Stimulated activated CD4-positive, alpha-beta T cell treated with anti-CD3 and anti-CD28 coated beads, Interleukin-4, amount 100 ng/mL, for 1 hour (primary cell): ENCODE results near the gene TNFSF10.

ENCODE experiments used
- DNase-seq: peaks from one replicate; pipeline ENCODE4 v3.0.0-alpha.2; 2020

Gene TNFSF10

DNA sequence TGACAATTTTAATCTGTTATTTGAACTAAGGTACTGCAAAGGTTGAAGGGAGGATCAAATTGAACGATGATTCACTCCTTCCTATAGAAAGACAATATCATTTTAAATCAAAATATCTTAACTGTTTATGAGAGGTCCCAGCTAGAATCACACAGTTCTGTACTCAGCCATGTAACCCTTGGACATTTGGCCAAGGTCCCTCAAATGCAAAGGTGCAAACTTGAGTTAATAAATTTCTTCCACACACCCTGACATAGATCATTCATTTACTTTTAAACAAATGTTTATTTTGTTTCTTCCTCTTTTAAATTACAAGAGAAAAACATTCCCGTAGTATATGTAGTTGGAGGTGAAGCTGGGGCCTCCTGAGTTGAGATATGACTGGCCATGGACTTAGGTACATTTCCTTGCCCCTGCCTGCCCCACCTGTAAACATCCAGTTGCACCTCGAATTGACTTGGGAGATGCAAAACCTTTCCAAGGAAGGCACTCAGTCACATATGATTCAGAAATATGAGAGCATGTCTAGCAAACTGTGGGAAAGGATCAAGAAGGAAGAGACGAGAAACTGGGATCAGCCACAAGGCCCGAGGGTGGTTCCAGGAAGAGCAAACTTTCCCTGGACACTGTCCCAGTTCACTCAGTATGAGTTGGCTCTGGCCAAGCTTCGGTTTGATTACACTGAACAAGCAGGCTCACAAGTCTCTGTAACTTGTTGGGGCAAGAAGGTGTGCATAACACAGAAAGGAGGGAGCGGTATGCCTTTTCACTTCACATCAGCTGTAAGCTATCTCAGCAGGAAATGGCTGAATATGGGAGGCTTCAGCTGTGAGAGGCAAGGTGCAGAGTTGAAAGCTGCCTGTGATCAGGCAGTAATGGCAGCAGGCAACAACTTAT lies 6.7 kb downstream of the TNFSF10 start:
- DNase-seq = no peak

DNA sequence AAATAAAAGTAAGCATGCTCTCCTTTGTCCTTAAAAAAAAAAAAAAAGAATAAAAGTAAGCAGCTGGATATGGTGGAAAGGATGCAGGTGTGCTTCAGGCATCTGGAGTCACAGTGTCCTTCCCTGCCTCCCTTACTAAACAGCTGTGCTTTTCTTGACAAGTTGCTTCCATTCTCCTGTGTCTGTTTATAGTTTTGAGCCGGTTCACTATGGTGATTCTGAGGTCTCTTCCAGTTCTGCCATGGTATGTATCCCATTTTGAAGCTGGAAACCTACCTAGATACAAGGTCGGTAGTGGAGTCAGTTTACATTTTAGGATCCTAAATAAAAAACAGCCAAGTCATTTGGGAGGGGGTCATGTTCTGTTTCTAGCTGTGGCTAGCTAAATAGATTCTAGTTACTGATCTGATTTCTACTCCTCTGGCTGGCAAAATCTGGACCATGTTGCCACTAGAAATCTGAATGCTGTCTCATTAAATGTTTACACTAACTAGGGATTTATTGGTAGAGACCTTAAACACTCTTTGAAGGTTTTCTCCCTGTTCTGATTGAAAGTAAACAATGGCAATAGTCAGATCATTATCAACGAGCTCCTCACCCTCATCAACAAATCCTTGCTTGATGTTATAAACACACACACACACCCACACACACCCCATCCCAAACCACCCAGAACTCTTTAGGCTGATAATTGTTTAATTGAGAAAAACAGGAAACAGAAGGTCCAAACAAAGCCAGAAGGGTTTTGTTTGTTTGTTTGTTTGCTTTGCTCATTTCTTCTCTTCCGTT lies 7.9 kb downstream of the TNFSF10 start:
- no peak for DNase-seq

DNA sequence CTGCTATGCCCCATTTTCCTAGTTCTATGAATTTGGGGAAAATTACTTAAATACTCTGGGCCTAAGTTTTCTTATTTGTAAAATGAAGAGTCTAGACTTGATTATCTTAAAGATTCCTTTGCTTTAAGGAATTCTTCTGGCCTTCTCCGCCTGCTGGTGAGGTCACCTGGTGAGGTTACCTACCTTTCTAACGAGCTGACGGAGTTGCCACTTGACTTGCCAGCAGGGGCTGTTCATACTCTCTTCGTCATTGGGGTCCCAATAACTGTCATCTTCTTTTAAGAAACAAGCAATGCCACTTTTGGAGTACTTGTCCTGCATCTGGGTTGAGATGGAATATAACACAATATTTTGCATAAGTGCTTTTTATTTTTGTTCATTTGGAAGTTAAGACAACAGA lies 8.6 kb downstream of the TNFSF10 start:
- DNase-seq = no peak

DNA sequence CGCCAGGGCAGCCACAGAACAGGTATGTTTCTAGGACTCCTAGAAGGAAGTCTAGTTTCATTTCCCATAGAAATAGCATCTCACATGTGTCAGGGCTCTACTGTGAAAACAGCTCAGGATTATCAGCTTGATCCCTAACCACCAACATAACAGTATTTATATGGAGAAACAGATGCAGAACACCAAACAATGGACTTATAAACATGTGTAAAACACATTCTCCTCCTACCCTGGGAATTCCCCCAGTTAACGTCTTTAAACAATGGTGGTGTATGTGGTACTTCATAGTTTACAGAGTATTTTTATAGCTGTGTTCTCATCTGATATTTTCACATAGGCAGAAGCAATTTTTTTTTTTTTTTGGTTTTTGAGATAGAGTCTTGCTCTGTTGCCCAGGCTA lies 9.7 kb downstream of the TNFSF10 start:
- no peak for DNase-seq

DNA sequence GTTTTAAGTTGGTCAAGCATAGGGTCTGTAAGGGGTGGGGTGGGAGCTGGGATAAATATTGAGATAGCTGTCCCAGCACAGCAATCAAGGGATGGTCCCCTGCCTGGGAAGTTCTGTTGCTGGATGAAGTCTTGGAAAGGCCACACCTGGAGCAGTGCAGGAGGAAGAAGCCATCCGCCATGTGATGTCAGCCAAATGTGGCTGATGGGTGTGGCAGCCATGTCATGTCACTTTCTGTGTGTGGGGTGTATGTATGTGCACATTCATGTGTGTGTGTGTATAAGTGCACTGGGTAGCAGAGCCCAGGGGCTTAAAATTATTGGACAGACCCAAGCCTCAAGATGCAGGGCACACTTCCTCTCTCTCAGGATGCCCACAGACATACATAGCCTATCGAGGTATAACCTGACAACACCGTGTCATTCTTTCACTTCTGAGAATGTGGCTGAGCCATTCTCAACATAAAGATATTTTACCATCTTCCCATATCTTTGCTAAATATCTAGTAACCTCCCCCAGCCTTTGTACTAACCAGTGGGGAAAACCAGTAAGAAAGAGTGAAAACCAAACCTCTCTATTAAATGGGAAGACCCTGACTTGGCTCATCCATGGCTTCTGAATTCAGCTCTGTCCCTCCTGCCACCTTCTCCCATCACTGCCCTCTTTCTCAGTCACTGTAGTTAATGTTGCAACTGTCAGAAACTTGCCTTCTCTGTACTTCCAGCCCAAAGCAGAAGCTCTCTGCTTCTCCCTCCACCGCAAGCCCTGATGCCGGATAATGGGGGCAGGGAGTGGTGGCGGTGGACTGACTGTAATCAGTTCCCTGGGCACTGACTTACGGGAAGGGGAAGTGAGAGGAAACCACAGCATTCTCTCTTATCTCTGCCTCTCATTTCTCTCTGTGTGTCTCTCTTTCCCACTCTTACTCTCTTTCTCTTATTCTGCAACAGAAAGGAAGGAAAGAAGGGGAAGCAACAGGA lies 11.2 kb downstream of the TNFSF10 start:
- peak; percentile 54 for DNase-seq

DNA sequence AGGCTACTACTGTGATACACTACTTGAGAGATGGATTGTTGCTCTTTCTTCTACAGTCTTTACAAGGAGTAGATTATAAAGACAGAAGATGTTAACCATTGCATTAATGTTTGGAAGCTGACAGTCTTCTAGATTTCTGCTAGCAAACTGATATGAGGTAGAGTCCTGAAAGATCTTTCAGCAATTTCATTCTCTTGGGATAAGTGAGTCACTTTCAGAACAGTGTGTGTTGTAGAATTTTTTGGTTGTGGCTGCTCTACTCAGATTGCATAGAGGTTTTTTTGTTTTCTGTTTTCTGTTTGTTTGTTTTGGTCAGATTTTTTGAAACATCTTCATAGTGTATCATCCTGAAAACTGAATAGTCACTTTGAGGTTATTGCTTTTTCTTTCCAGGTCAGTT lies 17.1 kb downstream of the TNFSF10 start:
- DNase-seq = no peak

DNA sequence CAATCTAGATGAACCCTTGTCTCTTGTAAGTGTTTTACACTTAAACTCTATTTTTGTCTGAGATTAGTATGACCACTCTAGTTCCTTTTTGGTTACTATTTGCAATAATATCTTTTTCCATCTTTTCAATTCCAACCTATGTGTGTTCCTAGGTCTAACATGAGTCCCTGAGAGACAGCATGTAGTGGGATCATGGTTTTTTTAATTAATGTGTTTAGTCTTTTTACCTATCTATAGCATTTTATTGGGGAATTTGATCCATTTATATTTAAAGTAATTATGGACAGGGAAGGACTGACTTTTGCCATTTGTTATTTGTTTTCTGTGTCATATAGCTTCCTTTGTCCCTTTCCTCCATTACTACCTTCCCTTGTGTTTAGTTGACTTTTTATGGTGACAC lies 21.7 kb downstream of the TNFSF10 start:
- DNase-seq = no peak

DNA sequence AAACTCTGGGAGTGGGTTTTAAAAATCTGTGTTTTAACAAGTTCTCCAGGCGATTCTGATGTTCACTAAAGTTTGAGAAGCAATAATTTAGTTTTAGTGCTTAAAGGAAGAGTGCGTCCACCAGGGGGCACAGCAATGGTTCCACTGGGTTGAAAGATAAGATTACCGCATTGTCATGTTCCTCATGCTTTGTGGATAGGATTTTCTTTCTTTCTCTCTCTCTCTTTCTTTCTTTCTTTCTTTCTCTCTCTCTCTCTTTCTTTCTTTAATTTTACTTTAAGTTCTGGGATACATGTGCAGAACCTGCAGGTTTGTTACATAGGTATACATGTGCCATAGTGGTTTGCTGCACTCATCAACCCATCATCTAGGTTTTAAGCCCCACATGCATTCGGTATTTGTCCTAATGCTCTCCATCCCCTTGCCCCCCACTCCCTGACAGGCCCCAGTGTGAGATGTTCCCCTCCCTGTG lies 33.0 kb downstream of the TNFSF10 start:
- peak; percentile 84 for DNase-seq

DNA sequence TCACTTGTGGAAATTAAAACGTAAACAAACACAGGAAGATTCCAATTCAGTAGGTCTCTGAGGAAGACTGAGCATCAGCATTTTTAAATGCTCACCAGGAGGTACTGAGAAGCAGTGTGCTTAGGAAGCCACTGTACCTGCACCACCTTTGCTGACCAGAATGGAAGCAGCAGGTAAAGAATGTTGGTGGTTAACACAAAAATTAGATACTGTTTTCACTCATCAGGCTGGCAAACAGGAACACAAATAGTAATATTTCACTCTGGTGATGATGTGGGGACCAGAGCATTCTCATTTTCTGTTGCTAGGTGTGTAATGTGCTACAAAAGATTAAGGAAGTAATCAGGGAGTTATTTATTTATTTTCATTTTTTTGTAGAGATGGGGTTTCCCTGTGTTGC lies 45.1 kb downstream of the TNFSF10 start:
- no peak for DNase-seq

DNA sequence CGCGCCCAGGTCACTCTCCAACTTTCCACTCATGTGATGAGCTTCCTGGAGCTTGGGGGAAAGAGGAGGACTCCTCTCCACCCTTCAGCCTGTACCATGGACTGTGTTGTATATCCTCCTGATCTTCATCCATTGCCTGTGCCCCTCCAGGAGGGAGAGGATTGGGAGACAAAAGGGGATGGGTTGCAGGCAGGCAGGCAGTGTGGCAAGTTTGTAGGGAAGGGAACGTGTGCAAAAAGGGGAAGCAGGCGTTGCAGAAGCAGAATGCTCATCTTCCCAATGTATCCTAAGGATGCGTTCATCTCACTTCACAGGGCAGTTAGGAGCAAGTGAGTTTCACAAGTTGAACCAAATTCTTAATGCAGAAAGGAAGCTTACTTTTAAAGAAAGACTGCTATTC lies 46.9 kb downstream of the TNFSF10 start:
- no peak for DNase-seq

DNA sequence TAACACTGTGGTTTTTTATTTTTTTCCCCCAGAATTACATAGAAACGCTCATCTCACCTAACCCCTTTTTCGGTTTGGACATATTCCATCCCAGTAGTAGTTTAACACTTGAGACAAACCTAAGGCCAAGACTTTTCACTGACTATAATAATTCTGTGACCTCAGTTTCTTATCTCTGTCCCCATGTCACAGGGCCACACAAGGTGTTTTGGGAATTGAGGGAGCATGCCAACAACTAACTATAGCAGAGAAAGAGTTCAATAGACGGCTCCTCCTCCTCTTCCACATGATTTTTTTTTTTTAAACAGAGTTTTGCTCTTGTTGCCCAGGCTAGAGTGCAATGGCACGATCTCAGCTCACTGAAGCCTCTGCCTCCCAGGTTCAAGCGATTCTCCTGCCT lies 47.5 kb downstream of the TNFSF10 start:
- DNase-seq = no peak

DNA sequence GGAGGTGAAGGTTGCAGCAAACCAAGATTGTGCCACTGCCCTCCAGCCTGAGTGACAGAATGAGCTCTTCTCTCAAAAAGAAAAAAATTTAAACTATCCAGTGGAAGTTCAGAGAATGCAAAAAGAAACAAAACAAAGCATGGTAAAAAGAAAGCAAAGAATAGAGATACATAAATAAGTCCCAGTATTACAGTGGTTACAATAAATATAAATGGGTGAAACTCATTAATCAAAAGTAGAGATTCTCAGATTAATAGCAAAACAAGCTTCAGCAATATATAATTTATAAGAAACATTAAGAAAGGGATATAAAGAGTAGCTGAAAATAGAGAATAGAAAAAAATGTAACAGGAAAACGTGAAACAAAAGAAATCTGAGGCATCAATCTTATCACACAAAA lies 51.3 kb downstream of the TNFSF10 start:
- no peak for DNase-seq

DNA sequence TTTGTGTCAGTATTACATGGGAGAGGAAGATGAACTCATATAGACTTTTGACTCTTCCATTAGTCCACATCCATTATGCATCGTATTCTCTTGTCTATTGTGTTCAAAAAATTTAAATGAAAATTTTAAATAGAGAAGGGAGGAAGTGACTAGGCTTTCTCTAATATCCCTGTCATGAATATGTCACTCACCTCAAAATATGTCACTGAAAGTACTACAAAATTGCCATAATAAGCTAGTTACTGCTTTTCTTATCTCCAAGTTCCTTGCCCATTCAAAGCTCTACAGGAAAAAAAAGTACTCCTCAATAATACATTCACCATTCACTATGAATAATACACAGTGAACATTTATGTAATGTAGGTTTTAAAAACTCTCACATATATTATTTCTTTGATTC lies 52.6 kb downstream of the TNFSF10 start:
- DNase-seq = no peak

DNA sequence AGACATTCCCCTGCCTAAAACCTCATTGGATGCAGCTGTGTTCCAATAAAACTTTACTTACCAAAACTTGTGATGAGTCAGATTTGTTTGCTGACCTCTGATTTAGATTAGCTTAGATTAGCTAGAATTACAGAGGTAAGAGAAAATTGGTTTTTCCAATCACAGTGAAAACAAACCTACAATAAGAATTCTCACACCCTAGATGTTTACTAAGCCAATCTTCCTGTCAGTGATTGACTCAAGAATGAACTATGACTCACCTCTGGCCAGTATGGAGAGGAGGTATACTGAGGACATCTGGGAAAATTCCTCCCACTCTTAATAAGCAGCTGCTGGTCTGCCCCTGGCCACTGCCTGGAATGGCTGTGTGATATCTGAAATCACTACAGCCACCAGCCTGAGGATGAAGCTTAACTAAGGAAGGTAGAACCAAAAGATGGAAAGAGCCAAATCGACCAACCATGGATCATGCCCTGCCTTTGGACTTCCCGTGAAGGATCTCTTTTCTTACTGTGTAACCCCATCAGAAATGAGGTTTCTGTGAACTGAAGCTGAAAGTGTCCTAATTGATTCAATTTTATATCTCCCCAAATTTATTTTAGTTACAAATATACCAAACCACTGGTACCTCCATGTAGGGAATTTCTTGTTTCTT lies 55.9 kb downstream of the TNFSF10 start:
- no peak for DNase-seq

DNA sequence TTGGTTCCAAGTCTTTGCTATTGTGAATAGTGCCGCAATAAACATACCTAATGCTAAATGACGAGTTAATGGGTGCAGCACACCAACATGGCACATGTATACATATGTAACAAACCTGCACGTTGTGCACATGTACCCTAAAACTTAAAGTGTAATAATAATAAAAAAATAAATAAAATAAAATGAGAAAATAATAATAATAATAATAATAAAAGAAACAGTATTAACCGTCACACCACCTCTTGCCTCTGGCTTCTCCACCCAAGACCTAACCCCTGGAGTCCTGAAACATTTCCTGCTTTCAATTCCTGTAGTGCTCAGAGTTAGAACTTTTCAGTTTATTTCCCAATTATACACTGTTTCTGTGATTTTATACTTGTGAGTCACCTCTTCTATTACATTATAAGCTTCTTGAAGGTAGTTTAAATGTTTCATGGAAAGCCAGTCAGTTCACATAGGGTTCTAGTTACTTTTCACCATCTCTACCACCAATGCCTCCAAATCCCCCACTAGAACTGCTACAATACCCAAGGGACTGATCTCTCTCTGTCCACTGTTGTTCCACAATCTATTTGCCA lies 56.6 kb downstream of the TNFSF10 start:
- DNase-seq = no peak

DNA sequence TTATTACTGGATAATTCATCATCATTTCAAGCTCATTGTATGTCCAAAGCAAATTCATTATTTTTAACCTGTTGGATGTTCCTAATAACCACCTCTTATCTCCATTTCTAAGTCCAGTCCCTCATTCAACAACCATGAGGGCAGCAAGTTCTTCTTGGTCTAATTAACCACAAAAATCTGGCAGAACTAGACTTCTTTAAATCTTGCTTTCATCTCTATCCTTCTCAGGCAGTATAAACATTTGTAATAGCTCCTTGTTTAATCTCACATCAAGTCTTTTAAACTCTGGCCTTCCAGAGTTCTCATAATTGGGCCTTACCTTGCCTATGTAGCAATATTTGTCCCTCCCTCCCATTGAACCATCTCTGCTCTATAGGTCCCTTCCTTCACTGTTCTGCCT lies 57.9 kb downstream of the TNFSF10 start:
- no peak for DNase-seq

DNA sequence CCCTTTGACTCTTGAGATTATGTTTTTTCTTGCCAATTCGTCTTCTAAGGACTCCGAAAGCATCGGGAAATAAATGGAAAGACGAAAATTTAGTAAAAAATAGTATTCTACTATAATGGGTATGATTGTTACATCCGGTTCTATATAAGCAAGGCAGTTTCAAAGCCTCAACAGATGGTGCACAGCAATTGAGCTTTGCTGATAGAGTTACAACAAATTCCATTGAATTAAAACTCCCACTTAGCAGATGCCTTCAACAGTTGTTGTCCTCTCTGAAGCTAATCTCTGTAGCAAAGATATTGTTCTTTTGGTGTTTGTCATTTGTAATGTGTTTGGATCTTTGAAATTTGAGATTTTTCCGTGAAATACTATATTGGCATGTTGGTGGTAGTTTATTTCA lies 58.9 kb downstream of the TNFSF10 start:
- DNase-seq = no peak

DNA sequence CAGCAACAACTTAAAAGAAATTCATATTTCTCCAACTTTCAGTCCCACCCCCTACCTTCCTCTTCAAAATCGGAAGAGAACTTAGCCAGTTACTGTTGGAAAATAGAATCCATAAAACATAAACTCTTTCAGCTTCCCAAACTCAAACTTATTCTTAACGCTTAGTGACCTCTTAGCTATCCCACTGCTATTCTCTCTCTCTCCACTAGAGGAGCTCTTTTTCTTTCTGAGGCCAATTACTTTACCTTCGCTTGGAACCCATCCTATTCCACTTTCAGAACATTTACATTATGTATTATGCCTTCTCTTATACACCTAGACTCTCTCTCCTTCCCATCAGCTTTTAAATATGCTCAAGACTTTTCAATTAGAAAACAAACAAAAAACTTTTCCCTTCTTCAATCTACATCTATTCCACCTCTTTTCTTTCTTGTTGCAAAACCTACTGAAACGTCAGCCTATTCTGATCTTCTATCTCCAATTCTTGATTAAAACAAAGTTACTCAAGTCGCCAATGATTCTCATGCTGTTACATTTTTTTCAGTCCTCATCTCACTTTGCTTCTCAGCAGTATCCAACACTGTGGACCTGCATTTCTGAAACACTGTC lies 61.6 kb downstream of the TNFSF10 start:
- no peak for DNase-seq

DNA sequence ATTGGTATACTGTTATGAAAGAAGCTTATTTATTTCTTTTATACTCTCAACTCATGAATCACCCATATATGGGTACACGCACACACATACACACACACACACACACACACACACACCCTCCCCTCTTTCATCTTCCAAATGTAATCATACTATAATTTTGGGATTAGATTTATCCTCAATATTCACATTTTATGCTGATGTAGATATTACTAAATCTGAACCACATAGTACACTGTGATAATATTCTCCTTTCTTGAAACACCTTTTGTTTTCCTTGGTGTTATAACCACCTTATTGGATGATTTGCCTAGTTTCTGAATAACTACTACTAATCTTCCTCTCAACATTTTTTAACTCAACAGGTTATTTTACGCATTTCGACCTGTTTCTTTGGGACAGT lies 66.8 kb downstream of the TNFSF10 start:
- no peak for DNase-seq
